GM21825 (cell line): ENCODE results near the gene AP2A2.

Source experiments
- ATAC-seq: cut with Tn5 transposase; IDR thresholded peaks from one replicate; pipeline ENCODE4 v1.9.1; 2021; ENCODE audit warnings: mild to moderate bottlenecking, moderate library complexity; ENCODE audit not compliant: unreplicated experiment

Gene AP2A2

DNA sequence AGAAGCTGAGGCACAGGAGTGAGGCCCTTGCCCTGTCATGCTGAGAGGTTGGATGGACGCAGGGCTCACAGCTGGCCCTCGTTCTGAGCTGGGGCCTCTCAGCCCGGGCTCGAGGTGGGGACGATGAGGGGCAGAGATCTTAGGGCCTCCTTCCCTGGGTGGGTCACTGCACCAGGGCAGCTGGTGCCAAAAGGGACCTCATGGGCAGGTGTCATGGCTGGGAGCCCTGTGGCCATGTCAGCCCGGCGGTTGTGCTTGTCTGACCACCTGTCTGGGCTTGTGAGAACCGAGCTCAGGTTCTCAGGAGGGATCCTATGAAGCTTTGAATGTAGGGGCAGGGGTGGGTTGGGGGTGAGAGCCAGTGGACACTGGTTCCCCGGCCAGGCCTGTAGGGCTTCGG is 112.7 kb downstream of the AP2A2 start:
- ATAC-seq, result no peak

DNA sequence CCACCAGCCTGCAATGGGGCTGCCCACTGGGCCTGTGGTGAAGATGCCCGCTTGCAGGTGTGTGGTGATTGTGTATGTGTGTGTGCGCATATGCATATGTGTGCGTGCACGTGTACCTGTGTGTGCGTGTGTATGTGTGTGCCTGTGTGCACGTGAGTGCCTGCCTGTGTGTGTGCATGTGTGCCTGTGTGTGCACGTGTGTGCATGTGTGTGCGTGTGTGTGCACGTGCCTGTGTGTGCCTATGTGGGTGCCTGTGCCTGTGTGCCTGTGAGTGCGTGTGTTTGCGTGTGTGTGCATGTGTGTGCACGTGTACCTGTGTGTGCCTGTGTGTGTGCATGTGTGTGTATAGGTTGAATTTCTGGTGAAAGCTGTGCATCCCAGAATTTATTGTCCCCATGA is 113.3 kb downstream of the AP2A2 start:
- ATAC-seq, result no peak

DNA sequence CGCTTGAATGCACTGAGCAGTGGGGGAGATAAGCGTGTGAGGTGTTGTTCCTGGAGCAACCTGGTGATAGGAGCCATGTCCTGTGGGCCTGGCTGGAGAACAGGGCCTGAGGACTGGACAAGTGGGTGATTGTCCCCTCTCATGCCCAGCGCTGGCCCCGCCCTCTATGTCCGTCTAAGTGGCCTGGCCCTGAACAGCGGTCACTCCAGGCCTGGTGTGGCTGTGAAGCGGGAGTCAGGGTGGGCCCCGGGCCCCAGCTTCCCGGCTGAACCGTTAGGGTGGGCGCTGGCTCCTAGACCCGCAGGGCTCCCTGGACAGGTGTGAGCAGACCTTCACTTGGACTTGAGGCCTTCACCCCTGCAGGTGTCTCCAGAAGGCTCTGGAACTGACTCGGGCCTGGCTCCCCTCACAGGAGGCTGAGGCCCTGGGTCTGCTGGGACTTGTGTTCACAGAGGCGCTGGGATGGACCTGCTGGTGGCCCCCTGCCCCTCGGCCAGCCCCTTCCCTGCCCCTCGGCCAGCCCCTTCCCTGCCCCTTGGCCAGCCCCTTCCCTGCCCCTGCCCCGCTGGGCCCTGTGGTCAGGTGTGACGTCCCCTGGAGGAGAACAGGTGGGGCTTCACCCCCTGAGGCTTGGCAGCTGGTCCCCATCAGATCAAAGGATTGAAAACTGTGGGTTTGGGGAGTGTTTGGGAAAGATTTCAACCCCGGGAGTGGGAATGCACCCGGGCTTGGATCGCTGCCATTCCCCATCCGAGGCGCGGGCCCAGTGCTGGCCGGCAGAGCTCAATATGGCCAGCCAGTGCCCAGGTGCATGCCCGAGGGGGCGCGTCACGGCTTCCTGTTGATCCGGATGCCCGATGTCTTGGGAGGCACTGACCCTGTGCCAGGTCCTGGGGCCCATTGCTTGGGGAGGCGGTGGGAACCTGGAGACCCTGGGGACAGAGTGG is 114.1 kb downstream of the AP2A2 start:
- ATAC-seq, result no peak

DNA sequence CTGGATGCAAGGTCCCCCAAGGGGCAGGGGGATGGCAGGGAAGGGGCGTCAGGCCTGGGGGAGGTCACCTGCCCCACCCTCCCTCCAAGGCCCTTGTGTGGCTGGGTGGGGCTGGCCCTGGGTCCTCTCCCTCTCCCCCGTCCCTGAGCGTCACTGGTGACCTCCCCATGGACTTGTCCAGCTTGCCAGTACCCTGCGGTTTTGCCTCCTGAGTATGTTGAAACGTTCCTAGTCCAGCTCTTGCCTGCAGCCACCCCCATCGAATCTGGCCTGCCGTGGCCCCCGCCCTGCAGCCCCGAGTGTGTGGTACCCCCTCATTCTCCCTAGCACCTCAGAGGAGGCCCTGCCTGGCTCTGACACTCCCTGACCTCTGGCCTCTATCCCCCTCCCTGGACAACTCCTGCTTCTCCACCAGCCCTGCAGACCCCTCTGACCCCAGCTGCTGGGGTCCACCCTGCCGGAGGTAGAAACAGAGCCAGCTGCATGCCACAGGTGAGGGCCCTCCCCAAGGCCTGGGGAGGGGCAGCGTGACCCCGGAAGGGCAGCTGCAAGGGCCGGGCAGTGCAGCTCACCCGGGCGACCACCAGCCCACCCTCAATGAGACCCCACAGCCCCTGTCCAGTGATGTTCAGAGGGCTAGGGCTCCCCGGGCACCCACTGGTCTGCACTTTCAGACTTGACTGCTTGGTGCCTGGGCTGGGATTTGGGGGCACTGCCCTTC is 114.9 kb downstream of the AP2A2 start:
- ATAC-seq, result no peak

DNA sequence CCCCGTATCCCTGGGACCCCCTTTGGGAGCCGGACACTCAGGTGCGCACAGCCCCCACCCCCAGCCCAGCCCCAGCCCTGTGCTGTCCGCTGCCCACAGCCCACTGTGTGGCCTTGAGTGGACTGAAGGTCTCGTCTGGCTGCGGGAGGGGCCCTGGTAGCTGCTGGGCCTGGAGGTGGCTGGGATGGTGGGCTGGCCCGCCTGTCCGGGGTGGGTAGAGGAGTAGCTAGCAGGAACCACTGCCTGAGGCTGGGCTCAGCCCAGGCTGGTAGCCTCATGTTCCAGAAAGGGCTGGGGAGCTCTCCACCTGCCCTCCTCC is 115.4 kb downstream of the AP2A2 start:
- ATAC-seq, result no peak

DNA sequence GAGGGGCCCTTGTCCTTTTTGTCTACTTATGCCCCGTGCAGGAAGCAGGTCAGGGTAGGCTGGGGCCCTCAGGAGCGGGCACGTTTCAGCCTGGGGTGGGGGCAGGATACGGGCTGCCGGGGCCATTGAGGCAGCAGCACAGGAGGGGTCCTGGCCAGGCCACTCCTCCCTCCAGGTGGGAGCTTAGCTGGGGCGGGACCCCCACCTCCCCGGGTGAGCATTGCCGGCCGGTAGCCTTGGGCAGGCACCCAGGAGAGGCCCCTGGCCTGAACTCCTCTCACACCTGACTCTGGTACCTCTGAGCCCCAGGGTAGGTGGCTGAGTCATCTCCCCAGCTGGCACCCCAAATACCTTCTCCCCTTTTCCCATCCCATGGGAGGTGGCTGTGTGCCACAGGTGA is 115.8 kb downstream of the AP2A2 start:
- ATAC-seq, result no peak

DNA sequence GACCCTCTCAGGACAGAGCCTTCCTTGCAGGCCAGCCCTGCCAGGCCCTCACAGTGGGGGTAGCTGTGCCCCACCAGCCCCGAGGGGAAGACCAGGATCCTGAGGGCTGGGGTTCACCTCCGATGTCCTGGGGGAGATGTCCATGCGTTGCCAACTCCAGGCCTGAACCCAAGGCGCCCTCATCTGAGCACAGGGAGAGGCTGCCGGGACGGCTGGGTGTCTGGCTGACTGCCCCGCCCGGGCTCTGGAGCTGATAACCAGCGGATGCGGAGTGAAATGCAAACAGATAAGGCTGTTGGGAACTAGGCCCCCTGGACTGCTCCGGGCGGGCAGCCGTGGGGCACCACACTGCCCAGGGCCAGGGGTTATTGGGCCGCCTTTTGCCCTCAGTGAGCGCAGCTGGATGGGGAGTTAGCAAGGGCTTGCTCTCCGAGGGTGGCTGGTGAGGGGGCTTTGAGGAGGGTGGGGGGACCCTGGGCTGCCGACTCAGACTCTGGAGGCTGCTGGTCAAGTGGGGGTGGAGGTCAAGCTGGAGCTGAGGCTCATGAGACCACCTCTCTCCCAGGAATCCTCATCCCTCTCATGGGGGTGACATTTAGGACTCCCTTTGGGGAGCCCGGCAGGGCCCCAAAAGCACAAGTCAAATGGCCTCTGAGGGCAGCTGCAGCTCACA is 116.4 kb downstream of the AP2A2 start:
- no peak for ATAC-seq

DNA sequence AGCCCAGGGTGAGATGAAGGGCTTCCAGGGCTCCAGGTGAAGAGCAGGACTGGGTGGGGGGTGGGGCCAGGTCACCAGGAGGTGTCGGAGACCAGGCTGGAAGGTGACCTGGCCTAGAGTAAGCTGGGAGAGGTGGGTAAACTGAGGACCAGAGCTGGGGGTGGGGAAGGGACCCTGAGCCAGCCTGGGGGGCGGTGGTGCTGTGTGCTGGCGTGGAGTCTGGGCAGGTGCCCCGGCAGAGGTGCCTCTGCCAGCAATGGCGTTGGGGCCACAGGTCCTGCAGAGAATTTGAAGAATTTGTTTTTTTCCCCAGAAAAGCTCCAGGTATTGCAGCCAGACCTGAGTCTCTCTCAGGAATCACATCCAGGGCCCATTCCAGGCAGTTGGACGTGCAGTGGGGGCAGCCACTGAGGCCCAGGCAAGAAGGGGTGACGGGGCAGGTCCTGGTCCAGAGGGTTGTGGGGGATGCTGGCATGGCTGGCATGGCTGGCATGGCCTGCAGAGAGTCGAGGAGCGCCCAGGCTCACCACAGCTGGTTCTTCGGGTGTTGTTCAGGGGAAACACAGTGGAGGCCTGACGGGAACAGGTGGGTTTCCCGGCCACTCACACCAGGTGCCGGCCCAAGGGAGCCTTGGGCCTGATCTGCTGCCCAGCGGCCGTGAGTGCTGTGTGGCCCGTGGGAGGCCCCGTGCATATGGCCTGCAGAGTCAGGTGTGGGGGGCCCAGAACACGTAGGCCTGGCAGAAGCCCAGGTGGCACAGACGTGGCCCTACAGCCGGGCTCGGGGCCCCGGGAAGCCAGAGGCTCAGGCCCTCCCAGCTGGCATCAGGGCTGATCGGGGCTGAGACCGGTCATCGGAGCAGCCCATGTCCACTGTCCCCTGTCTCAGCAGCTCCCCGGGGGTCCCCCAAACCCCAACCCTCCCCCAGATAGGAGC is 117.2 kb downstream of the AP2A2 start:
- ATAC-seq, result no peak

DNA sequence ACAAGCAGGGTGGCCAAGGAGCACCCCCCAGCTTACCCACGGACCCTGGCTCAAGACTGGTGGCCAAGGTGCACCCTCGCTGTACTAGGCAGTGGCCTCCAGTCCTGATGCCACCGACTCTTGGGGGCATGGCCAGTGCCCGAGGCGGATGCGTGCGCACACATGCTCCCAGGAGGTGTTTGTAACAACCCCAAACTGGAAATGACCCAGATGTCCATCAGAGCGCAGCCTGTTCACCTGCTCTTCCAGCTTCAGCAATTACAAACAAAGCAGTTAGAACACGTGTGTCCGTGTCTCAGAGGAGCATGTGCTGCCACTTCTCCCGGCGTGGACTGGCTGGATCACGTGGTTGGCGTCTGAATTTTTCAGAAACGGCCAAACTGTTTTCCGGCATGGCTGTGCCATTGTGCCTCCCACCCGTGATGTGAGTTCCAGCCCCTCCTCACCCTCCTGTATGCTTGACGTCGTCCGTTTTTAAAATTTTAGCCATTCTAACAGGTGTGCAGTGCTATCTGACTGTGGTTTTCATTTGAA is 118.0 kb downstream of the AP2A2 start:
- no peak for ATAC-seq

DNA sequence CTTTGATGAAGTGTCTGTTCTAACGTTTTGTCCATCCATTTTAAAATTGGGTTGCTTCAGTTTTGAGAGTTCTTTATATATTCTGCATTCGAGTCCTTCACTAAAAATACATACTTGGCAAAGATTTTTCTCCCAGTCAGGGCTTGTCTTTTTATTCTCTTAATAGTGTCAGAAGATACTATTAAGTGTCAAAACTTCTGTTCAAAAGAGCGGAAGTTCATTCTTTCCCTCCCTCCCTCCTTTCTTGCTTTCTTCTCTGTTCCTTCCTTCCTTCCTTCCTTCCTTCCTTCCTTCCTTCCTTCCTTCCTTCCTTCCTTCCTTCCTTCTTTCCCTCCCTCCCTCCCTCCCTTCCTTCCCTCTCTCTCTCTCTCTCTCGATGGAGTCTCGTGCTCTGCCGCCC is 118.5 kb downstream of the AP2A2 start:
- ATAC-seq, result no peak

DNA sequence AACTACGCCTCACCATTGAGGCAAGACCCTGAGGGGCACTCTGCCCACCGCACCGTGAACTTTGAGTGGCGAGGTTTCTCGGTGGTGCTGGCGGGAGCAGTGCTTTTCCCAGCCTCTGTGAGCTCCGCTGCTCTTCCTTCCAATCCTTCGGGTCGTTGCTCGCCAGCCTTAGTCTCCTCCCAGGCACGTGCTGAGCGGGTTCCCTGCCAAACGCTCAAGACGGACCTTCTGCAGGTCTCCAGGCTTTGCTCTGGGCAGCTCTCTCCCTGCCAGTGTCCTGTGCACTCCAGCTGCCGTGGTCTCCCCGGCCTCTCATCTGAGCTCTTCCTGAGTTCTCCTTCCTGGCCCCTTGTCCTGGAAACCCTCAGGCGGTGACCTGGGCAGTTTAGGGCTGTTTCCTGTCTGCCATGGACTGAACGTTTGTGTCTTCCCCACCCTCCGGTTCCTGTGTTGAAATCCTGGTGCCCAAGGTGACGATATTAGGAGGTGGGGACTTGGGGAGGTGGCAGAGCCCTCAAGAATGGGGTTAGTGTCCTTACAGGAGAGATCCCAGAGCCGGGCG is 122.0 kb downstream of the AP2A2 start:
- no peak for ATAC-seq

DNA sequence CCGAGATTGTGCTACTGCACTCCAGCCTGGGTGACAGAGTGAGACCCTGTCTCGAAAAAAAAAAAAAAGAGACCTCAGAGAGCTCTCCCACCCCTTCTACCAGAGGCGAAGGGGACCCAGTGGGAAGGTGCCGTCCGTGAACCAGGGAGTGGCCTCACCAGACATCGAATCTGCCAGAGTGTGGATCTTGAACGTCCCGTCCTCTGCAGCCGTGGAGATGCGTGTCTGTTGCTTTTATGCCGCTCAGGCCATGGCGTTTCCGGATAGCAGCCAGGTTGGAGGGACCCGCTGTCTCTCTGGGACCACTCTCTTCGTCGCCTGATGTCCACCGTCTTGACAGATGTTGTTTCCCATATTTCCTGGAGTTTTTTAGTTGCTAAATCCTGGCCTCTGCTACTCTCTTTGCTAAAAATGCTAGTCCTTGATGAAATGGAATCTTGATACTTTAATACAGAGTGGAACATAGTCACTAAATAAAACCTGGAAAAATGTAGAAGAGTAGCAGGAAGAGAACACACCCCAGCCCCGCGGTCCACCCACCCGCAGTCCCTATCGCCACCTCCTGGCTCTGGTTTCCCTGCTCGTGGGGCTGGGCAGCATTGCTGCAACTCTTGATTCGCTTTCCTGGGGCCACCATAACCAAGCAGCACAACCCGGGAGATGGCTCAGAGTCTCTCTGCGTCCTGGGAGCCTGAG is 122.9 kb downstream of the AP2A2 start:
- ATAC-seq, result no peak

DNA sequence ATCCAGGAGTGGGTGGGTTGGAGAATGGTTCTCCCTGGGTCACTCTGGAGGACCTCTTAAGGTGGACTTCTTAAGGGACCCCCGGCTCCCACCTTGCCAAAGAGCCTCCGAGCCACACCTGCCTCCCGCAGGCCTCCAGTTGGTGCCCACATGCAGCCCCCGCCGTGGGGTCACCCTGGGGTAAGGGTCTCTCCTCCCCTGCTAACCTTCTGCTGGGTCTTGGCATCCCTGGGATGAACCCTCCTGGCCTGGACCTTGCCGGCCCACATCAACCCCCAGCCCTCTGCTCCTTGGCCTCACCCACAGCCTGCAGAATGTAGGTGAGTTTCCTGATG is 123.4 kb downstream of the AP2A2 start:
- no peak for ATAC-seq

DNA sequence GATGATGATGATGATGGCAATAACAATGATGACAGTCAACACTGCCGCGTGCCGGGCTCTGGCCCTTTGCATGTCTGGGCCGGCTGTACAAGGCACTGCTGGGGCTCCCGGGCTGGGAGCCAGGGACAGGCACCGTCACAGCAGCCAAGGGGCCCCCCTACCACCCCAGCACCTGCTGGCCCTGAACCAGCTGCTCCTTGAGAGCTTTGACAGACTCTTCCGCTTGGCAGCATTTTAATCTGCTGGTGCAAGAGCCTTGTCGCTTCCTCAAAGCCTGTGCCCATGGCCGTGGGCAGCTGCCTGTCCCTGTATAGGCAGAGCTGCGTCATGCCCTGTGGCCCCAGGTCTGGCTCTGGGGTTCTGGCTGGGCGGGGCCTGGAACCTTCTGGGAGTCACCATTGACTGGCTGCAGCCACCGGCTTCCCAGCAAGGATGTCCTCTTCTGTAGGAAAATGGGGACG is 123.8 kb downstream of the AP2A2 start:
- no peak for ATAC-seq

DNA sequence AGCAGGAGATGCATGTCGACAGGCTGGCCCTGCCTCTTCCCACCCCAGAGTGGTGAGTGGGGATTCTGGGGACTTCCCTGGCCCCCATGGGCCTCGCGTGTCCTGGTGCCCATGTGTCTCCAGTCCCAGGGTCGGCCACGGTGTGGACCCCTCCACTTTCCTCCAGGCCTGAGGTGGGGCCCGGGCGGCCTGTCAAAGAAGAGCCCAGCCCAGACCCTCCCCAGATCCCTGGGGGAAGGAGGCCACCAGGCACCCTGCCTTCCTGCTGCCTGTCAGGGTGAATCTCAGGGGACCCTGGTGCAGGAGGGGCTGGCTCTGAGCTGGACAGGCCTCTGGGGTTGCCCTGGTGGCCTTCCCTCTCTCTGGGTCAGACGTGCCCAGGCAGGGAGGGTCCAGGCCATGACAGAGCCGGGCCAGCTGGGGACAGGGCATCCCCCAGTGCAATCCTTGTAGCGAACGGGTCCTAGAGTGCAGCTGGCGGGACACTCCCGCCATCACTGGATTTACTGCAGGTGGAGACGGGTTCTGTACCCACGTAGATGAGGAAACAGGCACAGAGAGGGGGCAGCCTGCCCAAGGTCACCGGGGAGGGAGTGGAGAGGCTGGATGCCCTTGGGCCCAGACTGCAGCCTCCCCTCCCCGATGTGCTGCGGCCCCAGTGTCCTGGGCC is 124.4 kb downstream of the AP2A2 start:
- no peak for ATAC-seq

DNA sequence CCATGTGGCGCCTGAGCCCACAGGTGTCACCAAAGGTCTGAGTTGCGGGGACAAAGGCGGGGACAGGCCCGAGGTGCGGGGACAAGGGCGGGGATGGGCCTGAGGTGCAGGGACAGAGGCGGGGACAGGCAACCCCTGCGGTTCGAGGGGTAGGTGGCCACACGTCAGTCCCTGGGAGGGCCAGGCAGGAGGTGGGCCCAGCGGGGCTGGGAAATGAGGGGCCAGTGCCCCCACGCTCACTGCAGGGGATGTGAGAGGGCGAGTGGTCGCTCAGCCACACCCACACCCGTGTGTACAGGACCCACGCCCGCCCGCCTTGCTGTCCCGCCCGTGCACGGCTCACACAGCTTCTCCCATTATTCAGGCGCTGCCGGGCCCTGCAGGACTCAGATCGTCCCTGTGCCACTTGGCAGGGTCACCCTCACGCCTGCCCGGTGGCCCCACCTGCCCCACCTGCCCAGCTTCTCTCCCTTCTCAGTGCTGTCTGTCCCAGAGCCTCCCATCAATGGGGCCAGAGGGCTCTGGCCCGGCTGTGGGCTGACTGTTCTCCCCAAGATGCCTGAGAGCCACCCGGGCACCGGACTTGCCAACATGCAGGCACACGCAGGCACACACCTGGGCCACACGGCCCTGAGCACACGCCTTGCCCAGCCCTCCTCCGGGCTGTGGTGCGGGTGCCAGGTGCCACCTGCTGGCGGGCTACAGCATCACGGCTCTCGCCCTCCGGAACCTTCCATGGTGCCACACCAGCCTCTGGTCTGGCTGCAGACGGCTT is 125.1 kb downstream of the AP2A2 start:
- no peak for ATAC-seq

DNA sequence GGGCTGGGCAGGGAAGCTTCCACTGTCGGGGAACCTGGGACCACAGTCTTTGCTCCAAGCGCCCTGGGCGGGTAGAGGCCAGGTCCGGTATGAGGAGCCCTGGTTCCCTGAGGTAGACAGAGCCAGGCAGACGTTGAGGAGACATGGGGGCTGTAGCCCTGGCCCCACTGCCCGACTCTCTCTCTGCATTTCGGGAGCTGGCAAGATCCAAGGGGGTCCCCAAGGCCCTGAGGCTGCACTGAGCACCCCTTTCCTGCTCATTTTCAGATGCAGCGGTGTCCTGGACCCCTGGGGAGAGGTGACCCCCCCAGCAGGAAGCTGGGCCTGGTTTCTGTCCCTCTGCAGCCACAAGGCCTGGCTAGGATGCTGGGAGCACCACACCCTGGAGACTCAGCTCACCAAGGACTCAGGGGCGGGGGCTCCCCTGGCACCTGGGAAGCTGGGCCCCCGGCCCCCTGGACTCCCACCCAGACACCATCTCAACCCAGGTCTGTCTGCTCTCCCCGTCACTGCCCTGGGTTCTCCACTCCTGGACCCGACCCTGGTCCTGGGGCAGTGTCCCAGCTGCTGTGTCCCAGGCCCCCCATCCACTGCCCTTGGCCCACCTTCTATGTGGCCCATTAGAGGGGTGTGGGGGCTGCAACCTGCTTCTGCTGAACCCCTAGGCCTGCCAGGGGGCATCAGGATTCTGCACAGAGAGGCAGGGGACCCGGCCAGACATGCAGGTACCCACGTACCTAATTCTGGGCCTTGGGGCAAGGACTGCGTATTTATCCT is 125.9 kb downstream of the AP2A2 start:
- ATAC-seq, result no peak
